HepG2 (cell line): ENCODE results near the gene KMT2E. TPM values are rescaled to one million over a fixed set of nuclear protein-coding genes. Genes with fewer than 3 reads are reported as not detected.
A peak's percentile ranks its signal among the peaks of the same experiment; 100 is the strongest.

Experiments used
- ATAC-seq: fragments of 200-7000 bp; cut with Tn5 transposase; 3 replicates; pipeline ENCODE4 v1.9.1; 2020; ENCODE audit warnings: mild to moderate bottlenecking, moderate library complexity
- BruUV-seq: library from RNA; stranded (reverse); fragments of 400-500 nt; replicated peaks from 2 replicates; lab custom pipeline; 2021; lab: Mats Ljungman, UMichigan
- CTCF ChIA-PET: fragments of 300-600 bp; formaldehyde crosslinking; extraction: SDS; loops from one replicate; lab custom pipeline; 2021; ENCODE audit warnings: low total read pairs, inconsistent platforms, low intra/inter-chr PET ratio; lab: Yijun Ruan, JAX
- POLR2A ChIA-PET: fragments of 350-600 bp; sonication (Branson Sonifier 250); formaldehyde crosslinking; loops from one replicate; lab custom pipeline; 2020; ENCODE audit warnings: antibody characterized with exemption, inconsistent platforms; lab: Yijun Ruan, JAX
- DNase-seq: peaks from one replicate; pipeline ENCODE4 v3.0.0-alpha.2; 2015; ENCODE audit warnings: low spot score
- FAIRE-seq: peaks from 3 replicates; lab custom pipeline; 2011; peaks lifted over from hg19 to GRCh38; lab: Jason Lieb, UNC
- H2AFZ ChIP-seq: one replicate; pipeline ENCODE4 v1.6.1; 2011; ENCODE audit warnings: low read length, inconsistent platforms
- H3K27ac ChIP-seq: fragments of 300-600 bp; 3 replicates; pipeline ENCODE4 v1.8.0; 2011; ENCODE audit warnings: mixed run types, mild to moderate bottlenecking, mixed read lengths, low read length, inconsistent platforms; ENCODE audit not compliant: insufficient read depth; ENCODE audit errors: extremely low read length
- H3K27me3 ChIP-seq, 2 experiments: fragments of 200-600 bp in 1 of 2; 2 replicates in 1 of 2; 3 replicates in 1 of 2; pipeline versions ENCODE4 v1.6.0 to v1.8.0; 2011; ENCODE audit warnings: low read length in 2 of 2, mild to moderate bottlenecking in 2 of 2, moderate library complexity in 2 of 2, inconsistent platforms in 1 of 2; ENCODE audit not compliant: insufficient read depth in 2 of 2, control insufficient read depth in 1 of 2
- H3K36me3 ChIP-seq, 2 experiments: fragments of 200-600 bp in 1 of 2; replicated peaks in 1 of 2; 2 replicates in 1 of 2; 3 replicates in 1 of 2; pipeline versions ENCODE4 v1.5.1 to v1.8.0; 2011; ENCODE audit warnings: low read length in 2 of 2, inconsistent platforms in 1 of 2; ENCODE audit not compliant: insufficient read depth in 2 of 2, control insufficient read depth in 1 of 2
- H3K4me1 ChIP-seq: 2 replicates; pipeline ENCODE4 v1.5.1; 2012; ENCODE audit warnings: low read length, inconsistent platforms; ENCODE audit not compliant: insufficient read depth
- H3K4me2 ChIP-seq: 2 replicates; pipeline ENCODE4 v1.6.0; 2011; ENCODE audit warnings: low read depth, low read length, inconsistent platforms
- H3K4me3 ChIP-seq, 3 experiments: fragments of 200-600 bp in 1 of 3; sonication (generic), shearing (Covaris generic) in 1 of 3; replicated peaks in 1 of 3; 2 replicates each; pipeline ENCODE4 v1.5.1; 2011 to 2016; ENCODE audit warnings: low read length in 3 of 3, inconsistent platforms in 2 of 3, low read depth in 2 of 3, mild to moderate bottlenecking in 2 of 3, control low read depth in 1 of 3, mixed read lengths in 1 of 3; ENCODE audit not compliant: insufficient read depth in 1 of 3
- H3K79me2 ChIP-seq: one replicate; pipeline ENCODE4 v1.6.1; 2011; ENCODE audit warnings: low read length, inconsistent platforms; ENCODE audit not compliant: insufficient read depth
- H3K9ac ChIP-seq: 2 replicates; pipeline ENCODE4 v1.6.0; 2011; ENCODE audit warnings: mild to moderate bottlenecking, low read depth, low read length, inconsistent platforms; ENCODE audit not compliant: insufficient read depth
- H3K9me3 ChIP-seq: 2 replicates; pipeline ENCODE4 v1.5.1; 2012; ENCODE audit warnings: mild to moderate bottlenecking, low read length
- H4K20me1 ChIP-seq: 2 replicates; pipeline ENCODE4 v1.6.0; 2011; ENCODE audit warnings: inconsistent platforms, mild to moderate bottlenecking, low read length, moderate library complexity; ENCODE audit not compliant: insufficient read depth
- YEATS4 ChIP-seq: sonication (generic); formaldehyde crosslinking; IDR thresholded peaks from 2 replicates; pipeline ENCODE4 v1.4.0; 2020; ENCODE audit warnings: missing genetic modification reagents, borderline replicate concordance
- ZNF121 ChIP-seq: sonication (generic); formaldehyde crosslinking; IDR thresholded peaks from 2 replicates; pipeline ENCODE4 v1.5.0; 2020; ENCODE audit warnings: mild to moderate bottlenecking, missing genetic modification reagents
- ZNF264 ChIP-seq: sonication (generic); formaldehyde crosslinking; IDR thresholded peaks from 2 replicates; pipeline ENCODE4 v1.4.0; 2020; ENCODE audit warnings: missing genetic modification reagents
- WGBS: methylation state at CpG from one replicate; pipeline ENCODE4 v1.1.6; 2017; ENCODE audit warnings: low lambda C conversion rate; 5-methylcytosine and 5-hydroxymethylcytosine counted together
- in situ Hi-C: cut with HindIII; loops from 2 replicates; pipeline ENCODE4 v1.10.0; 2017; ENCODE audit warnings: low pct_unique_long_range_greater_than_20kb; ENCODE audit not compliant: extremely low pct_ligation_motif_present
- intact Hi-C: fragments of 100-400 bp; cut with micrococcal nuclease; formaldehyde crosslinking; loops from one replicate; pipeline ENCODE4 v1.10.0; 2022; ENCODE audit not compliant: unreplicated experiment
- polyA plus RNA-seq, 8 experiments: library from polyadenylated mRNA; depleted of rRNA in 3 of 8; stranded (reverse) in 7 of 8; unstranded in 1 of 8; fragments of >200 nt; fragmentation: Illumina TruSeq in 4 of 8; extraction: Trizol in 4 of 8; gene quantifications; 2 replicates each; pipeline versions ENCODE4 v1.2.1 to v1.2.3, GENCODE V29; 2011 to 2016; ENCODE audit warnings: low read depth in 4 of 8, missing spikeins in 1 of 8, mixed read lengths in 1 of 8; ENCODE audit not compliant: insufficient read depth in 1 of 8
- total RNA-seq, 5 experiments: library from RNA; depleted of rRNA; stranded (reverse); fragments of >200 nt; fragmentation: Illumina TruSeq; extraction: Trizol; gene quantifications; 2 replicates each; pipeline ENCODE4 v1.2.3, GENCODE V29; 2016; ENCODE audit warnings: low read depth in 1 of 5
- TF ChIP-seq, protein P1 (sequence below): sonication (generic); formaldehyde crosslinking; IDR thresholded peaks from 2 replicates; pipeline ENCODE4 v1.4.0; 2020; ENCODE audit warnings: mild to moderate bottlenecking, missing genetic modification reagents

The KMT2E gene
- total and polyA plus RNA-seq, 2 of the 13 experiments (the other 11 are each of a cell fraction or from before 2014, with no cell fraction given): 6.3 to 24.4 TPM

DNA sequence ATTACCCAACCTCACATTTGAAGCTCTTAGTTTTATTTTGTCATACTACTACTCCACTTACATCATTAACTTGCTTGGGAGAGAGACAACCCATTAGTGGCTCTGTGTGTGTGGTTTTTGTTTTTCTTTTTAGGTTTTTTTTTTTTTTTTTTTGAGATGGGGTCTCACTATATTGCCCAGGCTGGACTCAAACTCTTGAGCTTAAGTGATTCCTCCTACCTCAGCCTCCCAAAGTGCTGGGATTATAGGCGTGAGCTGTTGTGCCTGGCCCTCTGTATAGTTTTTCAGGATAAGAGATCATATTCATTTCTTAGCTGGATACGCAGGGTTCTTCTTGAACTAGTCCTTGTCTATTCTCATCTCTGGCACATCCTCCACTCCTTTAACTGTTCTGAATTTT is 41.1 kb downstream of the KMT2E start:
- intact Hi-C loops: no loop called here
- peaks cover 51% of the 10 kb centered on the region for H3K79me2 ChIP-seq
- ATAC-seq (no peak), FAIRE-seq (no peak), DNase-seq (no peak)
- no peaks in the 10 kb centered on the region for H3K27me3 ChIP-seq
- no peak overlapping the region for H2AFZ ChIP-seq
- CTCF ChIA-PET: no interaction called here
- H3K4me2 ChIP-seq: no peak overlapping the region
- POLR2A ChIA-PET: interaction anchor here (0.6 to 0.9 kb wide), 2 partner anchors 38 to 71 kb away, joined by 4 read pairs; no protein-coding TSS in a partner anchor
- in situ Hi-C loops: no loop called here
- no peaks in the 10 kb centered on the region for H3K9me3 ChIP-seq
- no peaks in the 10 kb centered on the region for H3K4me1 ChIP-seq
- peaks cover 1 to 54% of the 10 kb centered on the region in 2 experiments for H3K36me3 ChIP-seq
- no peak overlapping the region for H3K27ac ChIP-seq
- no TSS peak for BruUV-seq
- no peak overlapping the region for H3K4me3 ChIP-seq
- H4K20me1 ChIP-seq: peaks cover 12% of the 10 kb centered on the region; the same call in 1 of the 2 replicates
- H3K9ac ChIP-seq: no peak overlapping the region
- WGBS: 100% methylated on average over 2 of the region's 2 CpGs
- peak; percentile 58; the same call in 1 of the 2 replicates for TF ChIP-seq ZNF121 (CRISPR knock-in tag)
- no peak for TF ChIP-seq ZNF264 (CRISPR knock-in tag)
- TF ChIP-seq, all 625 proteins: peak for 1

- Histone ChIP-seq H3K4me1 (no peaks in the 10 kb centered on the region), H3K79me2 (peaks cover 51% of the 10 kb centered on the region), H3K9me3 (no peaks in the 10 kb centered on the region), H3K27ac (no peak overlapping the region), H2AFZ (no peak overlapping the region), H3K36me3 (peaks cover 2 to 56% of the 10 kb centered on the region in 2 experiments), H3K4me2 (no peak overlapping the region), H3K9ac (no peak overlapping the region), H3K4me3 (no peak overlapping the region), H3K27me3 (no peaks in the 10 kb centered on the region), H4K20me1 (peaks cover 12% of the 10 kb centered on the region; the same call in 1 of the 2 replicates)
- DNase-seq (no peak), ATAC-seq (no peak), FAIRE-seq (no peak)
- in situ Hi-C loops (no loop called here), intact Hi-C loops (no loop called here)
- WGBS: 96% methylated on average over 1 of the region's 1 CpG
- CTCF ChIA-PET: no interaction called here
- BruUV-seq: no TSS peak
- POLR2A ChIA-PET: no interaction called here
- TF ChIP-seq YEATS4 (CRISPR knock-in tag): no peak
- TF ChIP-seq, protein P1, sequence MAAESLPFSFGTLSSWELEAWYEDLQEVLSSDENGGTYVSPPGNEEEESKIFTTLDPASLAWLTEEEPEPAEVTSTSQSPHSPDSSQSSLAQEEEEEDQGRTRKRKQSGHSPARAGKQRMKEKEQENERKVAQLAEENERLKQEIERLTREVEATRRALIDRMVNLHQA (CRISPR knock-in tag): no peak
Observed at GRCh38 chr7:105055621-105056020, 41.6 kb downstream of the KMT2E start.
